ENCODE data around the gene PRR36.

Gene PRR36

DNA sequence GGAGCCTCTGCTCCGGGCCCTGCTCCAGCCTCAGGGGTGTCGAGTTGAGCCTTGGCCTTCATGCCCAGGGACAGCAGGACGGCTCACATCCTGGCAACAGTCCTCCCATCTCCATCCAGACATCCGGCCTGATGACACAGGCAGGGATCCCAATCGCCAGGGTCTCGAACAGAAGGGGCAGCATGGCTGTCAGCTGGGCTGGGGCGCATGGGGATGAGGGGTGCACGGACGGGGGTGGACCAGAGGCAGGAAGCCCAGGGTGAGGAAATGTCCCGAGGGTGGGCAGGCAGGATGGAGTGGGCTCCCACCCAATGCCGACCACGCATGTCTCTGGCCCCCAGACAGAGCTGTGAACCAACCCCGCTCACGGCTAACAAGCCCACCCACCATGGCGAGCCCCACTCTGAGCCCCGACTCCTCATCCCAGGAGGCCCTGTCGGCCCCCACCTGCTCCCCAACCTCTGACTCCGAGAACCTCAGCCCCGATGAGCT is 28.0 kb downstream of the PRR36 start:
- no peak for DNase-seq (ENCODE audit: low read depth in 1 of 2, low spot score in 1 of 2)

DNA sequence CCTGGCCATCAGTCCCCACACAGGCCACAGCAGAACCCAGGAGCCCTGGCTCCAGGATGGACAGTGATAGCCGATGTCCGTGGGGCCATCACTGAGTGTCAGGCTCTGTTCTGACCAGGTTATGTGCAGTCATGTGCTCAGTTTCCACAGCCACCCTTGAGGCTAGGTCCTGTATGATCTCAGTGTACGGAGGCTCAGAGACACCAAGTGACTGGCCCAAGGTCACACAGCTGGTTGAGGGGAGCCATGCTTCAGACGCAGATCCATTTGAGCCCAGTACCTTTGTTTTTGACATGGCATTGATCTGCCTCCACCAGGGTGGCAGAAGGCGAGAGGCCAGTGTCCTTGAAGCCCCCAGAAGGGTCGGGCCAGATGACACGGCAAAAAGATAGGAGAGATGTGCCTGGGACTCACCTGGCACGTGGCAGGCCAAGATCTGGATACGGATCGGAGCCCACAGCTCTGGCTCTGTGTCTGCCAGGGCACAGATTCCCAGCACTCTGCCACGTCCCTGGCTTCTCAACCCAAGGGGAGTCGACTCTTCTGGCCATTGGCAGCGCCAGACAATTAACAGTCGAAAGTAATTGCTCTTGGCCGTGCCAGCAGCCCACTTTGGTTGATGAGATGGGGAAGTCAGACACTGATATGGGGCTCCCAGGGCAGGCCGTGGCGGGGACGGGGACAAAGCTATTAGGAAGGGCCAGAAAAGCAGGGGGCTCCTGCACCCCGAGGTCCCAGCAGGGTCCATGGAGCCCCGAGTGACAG is 28.6 kb downstream of the PRR36 start:
- no peak for DNase-seq (ENCODE audit: low read depth in 1 of 2, low spot score in 1 of 2)

DNA sequence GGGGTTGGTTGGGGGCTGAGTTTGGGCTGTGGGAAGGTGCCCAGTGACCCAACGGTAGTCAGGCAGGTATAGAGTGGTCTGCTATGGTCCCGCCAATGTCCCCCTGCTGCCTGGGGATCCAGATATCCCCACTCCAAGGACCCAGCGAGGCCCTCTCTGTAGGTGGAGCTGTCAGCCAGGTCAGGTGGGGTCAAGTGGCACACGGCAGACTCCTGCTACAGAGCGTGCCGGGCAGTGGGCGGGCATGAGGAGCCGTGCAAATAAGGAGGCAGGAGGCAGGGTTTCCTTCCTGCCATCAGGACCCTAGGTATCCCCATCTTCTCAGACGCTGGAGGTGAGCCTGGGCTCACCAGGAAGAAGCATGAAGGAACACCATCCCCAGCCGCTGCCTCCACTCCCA is 29.2 kb downstream of the PRR36 start:
- no peak for DNase-seq (ENCODE audit: low read depth in 1 of 2, low spot score in 1 of 2)

DNA sequence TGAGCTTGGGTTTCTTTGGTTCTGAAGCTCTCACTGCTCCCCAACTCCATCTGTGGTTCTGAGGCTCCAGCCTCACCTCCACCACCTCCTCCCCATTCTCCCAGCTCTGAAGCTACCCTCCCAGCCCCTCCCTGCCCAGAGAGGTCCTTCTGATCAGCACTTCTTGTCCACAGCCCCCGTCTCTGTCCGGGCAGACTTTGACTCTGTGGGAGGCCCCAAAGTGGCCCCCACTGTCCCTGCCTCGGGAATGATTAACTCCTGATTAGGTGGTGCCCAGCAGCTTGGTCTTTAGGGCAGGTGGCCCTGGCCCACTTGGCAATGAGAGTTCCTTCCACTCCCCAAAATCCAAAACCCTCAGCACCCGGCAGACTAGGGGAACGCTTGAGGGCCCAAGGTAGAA is 29.8 kb downstream of the PRR36 start:
- DNase-seq (ENCODE audit: low read depth in 1 of 2, low spot score in 1 of 2) = no peak

- no peak for DNase-seq (ENCODE audit: low read depth in 1 of 2, low spot score in 1 of 2)
Observed at GRCh38 chr19:7843521-7843920, 30.7 kb downstream of the PRR36 start.

DNA sequence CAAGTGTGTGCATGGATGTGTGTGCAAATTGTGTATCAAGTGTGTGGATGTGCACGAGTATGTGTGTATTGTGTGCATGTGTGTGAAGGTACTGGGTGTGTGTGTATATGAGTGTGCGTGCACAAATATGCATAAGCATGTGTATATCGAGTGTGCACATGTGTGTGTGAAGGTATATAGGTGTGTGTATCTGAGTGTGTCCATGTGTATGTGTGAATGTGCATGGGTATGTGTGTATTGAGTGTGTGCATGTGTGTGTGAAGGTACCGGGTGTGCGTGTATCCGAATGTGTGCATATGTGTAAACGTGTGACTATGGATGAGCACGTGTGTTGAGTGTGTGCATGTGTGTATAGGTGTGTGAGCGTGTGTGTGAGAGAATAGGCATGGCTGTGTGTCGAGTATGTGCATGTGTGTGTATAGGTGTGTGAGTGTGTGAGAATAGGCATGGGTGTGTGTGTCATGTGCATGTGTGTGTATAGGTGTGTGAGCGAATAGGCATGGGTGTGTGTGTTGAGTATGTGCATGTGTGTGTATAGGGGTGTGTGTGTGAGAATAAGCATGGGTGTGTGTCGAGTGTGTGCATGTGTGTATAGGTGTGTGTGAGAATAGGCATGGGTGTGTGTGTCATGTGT is 31.4 kb downstream of the PRR36 start:
- no peak for DNase-seq (ENCODE audit: low read depth in 1 of 2, low spot score in 1 of 2)

DNA sequence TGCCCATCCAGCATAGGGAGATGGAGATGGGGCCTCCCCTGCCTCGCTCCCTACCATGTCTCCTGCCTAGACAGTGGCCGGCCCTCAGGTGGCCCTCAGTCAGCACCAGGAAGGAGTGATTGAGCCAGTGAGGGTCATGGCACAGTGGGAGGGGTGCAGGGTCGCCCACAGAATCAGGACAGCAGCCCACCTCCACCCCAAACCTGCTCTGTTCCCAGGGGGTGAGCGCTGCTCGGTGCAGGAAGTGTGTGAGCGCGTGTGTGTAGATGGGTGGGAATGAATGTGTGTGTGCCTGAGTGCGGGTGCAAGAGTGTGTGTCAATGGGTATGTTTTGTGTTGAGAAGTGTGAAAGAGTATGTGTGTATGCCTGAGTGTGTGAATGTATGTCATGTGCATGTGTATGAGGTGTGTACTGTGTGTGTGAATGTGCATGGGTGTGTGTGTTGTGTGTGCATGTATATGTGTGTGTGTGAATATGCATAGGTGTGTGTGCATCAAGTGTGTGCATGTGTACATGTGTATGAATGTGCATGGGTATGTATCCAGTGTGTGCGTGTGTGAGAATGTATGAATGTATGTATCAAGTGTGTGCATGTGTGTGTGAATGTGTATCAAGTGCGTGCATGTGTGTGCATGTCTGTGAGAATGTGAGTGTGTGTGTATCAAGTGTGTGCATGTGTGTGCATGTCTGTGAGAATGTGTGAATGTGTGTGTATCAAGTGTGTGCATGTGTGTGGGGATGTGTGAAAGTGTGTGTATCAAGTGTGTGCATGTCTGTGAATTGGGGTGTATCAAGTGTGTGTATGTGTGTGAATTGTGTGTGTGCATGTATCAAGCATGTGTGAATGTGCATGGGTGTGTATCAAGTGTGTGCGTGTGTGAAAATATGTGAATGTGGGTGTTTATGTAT is 32.2 kb downstream of the PRR36 start:
- no peak for DNase-seq (ENCODE audit: low read depth in 1 of 2, low spot score in 1 of 2)

DNA sequence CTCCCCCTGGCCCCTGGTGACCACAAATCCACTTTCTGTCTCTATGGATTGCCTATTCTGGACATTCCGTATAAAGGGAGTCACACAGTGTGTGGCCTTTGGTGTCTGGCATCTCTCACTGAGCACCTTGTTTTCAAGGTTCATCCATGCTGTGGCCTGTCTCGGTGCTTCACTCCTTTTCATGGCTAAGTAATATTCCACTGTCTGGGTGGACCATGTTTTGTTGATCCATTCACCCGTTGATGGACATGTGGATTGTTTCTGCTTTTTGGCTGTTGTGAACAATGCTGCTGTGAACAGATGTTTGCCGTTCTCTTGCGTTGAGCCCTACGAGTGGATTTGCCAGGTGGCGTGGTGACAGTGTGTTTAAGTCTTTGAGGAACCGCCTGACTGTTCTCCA is 33.6 kb downstream of the PRR36 start:
- no peak for DNase-seq (ENCODE audit: low read depth in 1 of 2, low spot score in 1 of 2)

GRCh38 chr19:7839476-7839875 is 34.7 kb downstream of the PRR36 start:
- DNase-seq (ENCODE audit: low read depth in 1 of 2, low spot score in 1 of 2) = no peak

- no peak for DNase-seq (ENCODE audit: low read depth in 1 of 2, low spot score in 1 of 2)
Observed at GRCh38 chr19:7833225-7834099, 40.7 kb downstream of the PRR36 start.

DNA sequence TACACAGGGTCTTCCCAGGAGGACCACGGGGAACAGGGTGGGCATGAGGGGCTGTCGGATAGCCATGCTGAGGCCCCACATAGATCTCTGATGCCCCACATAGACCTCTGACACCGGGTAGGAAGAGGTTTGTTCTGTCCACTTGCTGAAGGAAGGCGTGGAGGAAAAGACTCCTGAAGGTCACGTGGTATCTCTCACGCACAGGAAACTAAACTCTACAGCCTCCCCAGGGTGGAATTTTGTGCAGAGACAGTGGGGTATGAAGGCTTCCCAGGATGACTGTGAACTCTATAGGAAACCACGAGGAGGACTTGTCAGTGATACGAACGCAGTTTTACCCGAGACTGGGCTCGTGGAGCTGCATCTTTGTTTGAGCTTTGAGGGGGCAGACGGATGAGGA is 41.4 kb downstream of the PRR36 start:
- DNase-seq (ENCODE audit: low read depth in 1 of 2, low spot score in 1 of 2) = no peak

- no peak for DNase-seq (ENCODE audit: low read depth in 1 of 2, low spot score in 1 of 2)
Observed at GRCh38 chr19:7832009-7832408, 42.2 kb downstream of the PRR36 start.

DNA sequence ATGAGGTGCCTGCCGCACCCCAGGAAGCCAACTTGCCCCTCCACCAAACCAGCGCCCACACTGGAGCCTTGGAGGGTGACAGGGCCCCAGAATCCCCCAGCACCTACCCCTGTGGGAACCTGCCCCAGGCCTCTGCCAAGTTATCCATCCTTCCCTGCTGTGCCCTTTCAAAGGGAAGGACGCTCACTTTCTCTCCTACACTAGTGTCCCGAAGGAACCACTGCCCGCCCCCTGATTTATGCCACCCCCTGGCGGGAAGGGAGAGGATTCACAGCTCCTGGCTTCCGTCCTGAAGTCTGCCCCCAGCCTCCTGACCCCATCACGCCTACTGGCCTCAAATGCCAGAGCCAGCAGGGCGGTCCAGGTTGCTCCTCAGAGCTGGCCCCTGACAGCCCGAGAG is 42.7 kb downstream of the PRR36 start:
- DNase-seq (ENCODE audit: low read depth in 1 of 2, low spot score in 1 of 2) = no peak

GRCh38 chr19:7830823-7831222 is 43.4 kb downstream of the PRR36 start:
- DNase-seq (ENCODE audit: low read depth in 1 of 2, low spot score in 1 of 2) = no peak

DNA sequence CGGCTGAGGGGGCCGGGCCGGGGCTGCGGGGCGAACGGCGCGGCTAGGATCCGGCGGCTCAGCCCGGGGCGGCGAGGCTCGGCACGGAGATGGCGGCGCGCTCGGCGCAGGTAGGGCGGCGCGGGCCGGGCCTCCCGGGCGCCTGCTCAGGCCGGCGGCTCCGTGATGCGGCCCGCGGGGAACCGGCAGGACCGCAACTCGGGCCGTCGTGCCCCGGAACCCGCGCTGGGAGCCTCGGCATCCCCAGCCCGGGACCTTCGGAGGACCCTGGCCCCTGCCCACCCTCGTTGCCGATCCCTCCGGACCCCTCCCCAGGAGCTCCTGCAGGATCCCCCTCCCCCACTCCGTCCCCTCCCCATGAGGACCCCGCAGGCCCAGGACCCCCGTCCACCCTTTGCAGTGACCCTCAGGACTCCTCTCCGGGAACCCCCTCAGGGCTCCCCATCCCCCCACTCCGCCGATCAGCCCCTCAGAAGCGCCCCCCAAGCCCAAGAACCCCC is 43.9 kb downstream of the PRR36 start:
- DNase-seq (ENCODE audit: low read depth in 1 of 2, low spot score in 1 of 2) = no peak

DNA sequence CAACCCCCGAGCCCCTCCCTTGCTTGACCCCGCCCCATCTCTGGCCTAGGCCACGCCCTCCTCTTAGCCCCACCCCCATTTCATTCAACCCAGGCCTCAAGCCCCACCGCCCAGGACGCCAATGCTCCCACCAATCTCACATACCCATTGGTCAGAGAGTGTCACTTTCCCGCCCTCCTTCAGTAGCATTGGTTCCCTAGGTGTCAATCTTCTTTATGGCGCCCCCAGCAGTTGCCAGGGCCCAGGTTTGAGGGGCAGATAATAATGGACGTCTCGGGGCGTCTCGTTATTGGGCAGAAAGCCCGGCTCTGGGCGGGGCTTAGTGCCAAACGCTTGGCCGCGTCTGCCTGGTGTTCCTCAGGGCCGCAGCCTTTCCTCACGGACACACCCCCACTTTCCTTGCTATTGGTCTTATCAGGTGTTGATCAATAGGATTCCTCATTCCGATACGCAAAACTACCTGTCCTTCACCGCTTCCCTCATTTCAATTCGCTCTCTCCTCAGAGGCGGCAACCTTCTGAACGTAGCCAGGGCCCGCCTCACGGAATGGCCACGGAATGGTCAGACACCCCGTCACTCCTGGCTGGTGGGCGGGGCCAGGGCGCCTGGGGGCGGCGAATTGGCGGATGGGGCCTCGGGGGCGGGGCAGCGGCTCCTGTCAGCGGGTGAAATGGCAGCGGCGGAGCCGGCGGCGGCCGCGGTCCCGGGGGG is 44.5 kb downstream of the PRR36 start, which contains the start of gene EVI5L:
TSS of gene EVI5L (plus strand) at position 658 of the 711 bp plus-strand sequence. CDS start 16,325 bp downstream, outside the sequence.
- peak; percentile 99 to 100 for DNase-seq (ENCODE audit: low read depth in 1 of 2, low spot score in 1 of 2)

DNA sequence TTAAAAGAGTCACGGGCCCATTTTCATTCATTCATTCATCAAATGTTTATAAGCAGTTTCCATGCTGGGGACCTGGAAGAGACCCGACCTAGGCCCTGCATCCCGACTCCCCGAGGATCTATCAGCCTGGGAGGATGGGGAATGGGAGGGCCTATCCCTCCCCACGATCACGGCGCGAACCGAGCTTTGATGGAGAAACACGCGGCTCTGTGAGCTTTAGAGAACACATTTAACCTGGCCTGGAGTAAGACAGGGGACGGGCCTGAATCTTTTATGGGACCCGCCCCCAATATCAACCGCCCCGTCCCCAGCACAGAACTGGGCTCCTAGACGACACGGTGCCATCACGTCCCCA is 45.0 kb downstream of the PRR36 start:
- DNase-seq (ENCODE audit: low read depth in 1 of 2, low spot score in 1 of 2) = no peak

GRCh38 chr19:7823686-7824301 is 50.4 kb downstream of the PRR36 start:
- DNase-seq (ENCODE audit: low read depth in 1 of 2, low spot score in 1 of 2) = no peak

DNA sequence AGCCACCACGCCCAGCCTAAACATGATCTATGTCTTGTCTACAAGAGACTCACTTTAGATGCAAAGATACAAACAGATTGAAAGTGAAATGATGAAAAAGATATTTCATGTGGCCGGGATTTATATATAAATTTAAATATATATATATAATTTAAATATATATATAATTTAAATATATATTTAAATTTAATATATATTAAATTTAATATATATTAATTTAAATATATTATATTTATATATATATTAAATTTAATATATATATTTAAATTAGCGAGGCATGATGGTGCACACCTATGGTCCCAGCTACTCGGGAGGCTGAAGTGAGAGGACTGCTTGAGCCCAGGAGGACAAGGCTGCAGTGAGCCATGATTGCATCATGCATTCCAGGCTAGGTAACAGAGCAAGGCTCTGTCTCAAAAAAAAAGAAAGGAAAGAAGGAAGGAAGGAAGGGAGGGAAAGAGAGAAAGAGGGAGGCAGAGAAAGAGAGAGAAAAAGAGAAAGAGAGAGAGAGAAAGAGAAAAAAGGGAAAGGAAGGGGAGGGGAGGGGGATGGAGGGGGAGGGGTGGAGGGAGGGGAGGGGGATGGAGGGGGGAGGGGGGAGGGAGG is 51.2 kb downstream of the PRR36 start:
- no peak for DNase-seq (ENCODE audit: low read depth in 1 of 2, low spot score in 1 of 2)

Data from activated T-helper 1 cell treated with anti-CD3 and anti-CD28 coated beads, Interleukin-2, amount 50 U/mL, for 16 hours (primary cell).